GM12878 (cell line): ENCODE data around the gene PRKCE. TPM values are rescaled to one million over a fixed set of nuclear protein-coding genes. Genes with fewer than 3 reads are reported as not detected.

Experiments
- ATF7 ChIP-seq: fragments of 450-650 bp; IDR thresholded peaks from 2 replicates; pipeline ENCODE4 v1.6.1; 2016; ENCODE audit warnings: low read depth, mild to moderate bottlenecking
- CBFB ChIP-seq: IDR thresholded peaks from 2 replicates; pipeline ENCODE4 v1.6.1; 2016; ENCODE audit warnings: antibody characterized with exemption, low read depth
- FOXK2 ChIP-seq: fragments of 450-650 bp; IDR thresholded peaks from 2 replicates; pipeline ENCODE4 v1.6.1; 2017; ENCODE audit warnings: mild to moderate bottlenecking, moderate library complexity
- JUND ChIP-seq: IDR thresholded peaks from 2 replicates; pipeline ENCODE4 v1.6.1; 2012; ENCODE audit warnings: low read depth, mild to moderate bottlenecking, low read length, improper control_type of control experiment, moderate library complexity
- KLF5 ChIP-seq: fragments of 450-650 bp; IDR thresholded peaks from 2 replicates; pipeline ENCODE4 v1.6.1; 2014; ENCODE audit warnings: mild to moderate bottlenecking; ENCODE audit not compliant: partially characterized antibody
- MTA2 ChIP-seq: fragments of 450-650 bp; IDR thresholded peaks from 2 replicates; pipeline ENCODE4 v1.6.1; 2016; ENCODE audit warnings: low read depth, mild to moderate bottlenecking, moderate library complexity
- MXI1 ChIP-seq: fragments of 150-350 bp; IDR thresholded peaks from 2 replicates; pipeline ENCODE4 v1.6.1; 2011; ENCODE audit warnings: low read depth, mild to moderate bottlenecking, inconsistent platforms, low read length, improper control_type of control experiment
- MYB ChIP-seq: fragments of 150-350 bp; IDR thresholded peaks from 2 replicates; pipeline ENCODE4 v1.6.1; 2014; ENCODE audit warnings: mild to moderate bottlenecking, low read depth, low read length, borderline replicate concordance
- NFYB ChIP-seq: IDR thresholded peaks from 2 replicates; pipeline ENCODE4 v1.6.1; 2011; ENCODE audit warnings: low read depth, mild to moderate bottlenecking, low read length, improper control_type of control experiment, moderate library complexity; ENCODE audit not compliant: insufficient read depth
- PAX5 ChIP-seq: IDR thresholded peaks from 2 replicates; pipeline ENCODE4 v1.6.1; 2011; ENCODE audit warnings: low read depth, low read length, borderline replicate concordance
- RCOR1 ChIP-seq: conservative IDR thresholded peaks from 2 replicates; pipeline ENCODE4 v1.6.1; 2012; ENCODE audit warnings: low read depth, low read length, improper control_type of control experiment
- SIN3A ChIP-seq: IDR thresholded peaks from 2 replicates; pipeline ENCODE4 v1.6.1; 2012; ENCODE audit warnings: low read depth, low read length, improper control_type of control experiment
- TCF7 ChIP-seq: IDR thresholded peaks from 2 replicates; pipeline ENCODE4 v1.6.1; 2014; ENCODE audit warnings: antibody characterized with exemption, borderline replicate concordance
- YBX1 ChIP-seq: fragments of 450-650 bp; IDR thresholded peaks from 2 replicates; pipeline ENCODE4 v1.6.1; 2016; ENCODE audit warnings: antibody characterized with exemption
- polyA plus RNA-seq, 11 experiments: library from polyadenylated mRNA; depleted of rRNA in 4 of 11; unstranded in 6 of 11; stranded (reverse) in 5 of 11; fragments of >200 nt; fragmentation: Nextera tagmentation in 4 of 11; fragmentation: Illumina TruSeq in 1 of 11; extraction: Ambion mirVana in 4 of 11; extraction: Trizol in 1 of 11; gene quantifications; 1 replicate in 1 of 11; 2 replicates in 10 of 11; pipeline versions ENCODE4 v1.2.1 to v1.2.3, GENCODE V29; 2011 to 2016; ENCODE audit warnings: inconsistent platforms in 2 of 11, missing spikeins in 2 of 11, low read depth in 1 of 11
- total RNA-seq, 4 experiments: library from RNA; depleted of rRNA in 3 of 4; stranded (reverse); fragments of >200 nt in 3 of 4; fragmentation: Illumina TruSeq in 1 of 4; extraction: Trizol in 1 of 4; gene quantifications; 2 replicates each; pipeline versions ENCODE4 v1.2.1 to v1.2.3, GENCODE V29; 2013 to 2021
- TF ChIP-seq, protein P1 (sequence below): fragments of 450-650 bp; IDR thresholded peaks from 2 replicates; pipeline ENCODE4 v1.6.1; 2017; ENCODE audit warnings: borderline replicate concordance
- TF ChIP-seq, protein P2 (sequence below): fragments of 150-350 bp; IDR thresholded peaks from 2 replicates; pipeline ENCODE4 v1.6.1; 2014; ENCODE audit warnings: mild to moderate bottlenecking, low read depth, low read length
- TF ChIP-seq, protein P3 (sequence below): IDR thresholded peaks from 2 replicates; pipeline ENCODE4 v1.6.1; 2012; ENCODE audit warnings: low read depth, low read length, improper control_type of control experiment
- TF ChIP-seq, protein P4 (sequence below): fragments of 450-650 bp; formaldehyde crosslinking; IDR thresholded peaks from 2 replicates; pipeline ENCODE4 v1.4.0; 2022; ENCODE audit warnings: mild to moderate bottlenecking, moderate library complexity
- TF ChIP-seq, protein P5 (sequence below): fragments of 450-650 bp; IDR thresholded peaks from 2 replicates; pipeline ENCODE4 v1.6.1; 2016; ENCODE audit warnings: mild to moderate bottlenecking
- TF ChIP-seq, protein P6 (sequence below): fragments of 450-650 bp; IDR thresholded peaks from 2 replicates; pipeline ENCODE4 v1.6.1; 2018; ENCODE audit warnings: borderline replicate concordance, mild to moderate bottlenecking; ENCODE audit not compliant: partially characterized antibody

Gene PRKCE
- total and polyA plus RNA-seq, 10 of the 15 experiments (the other 5 are each of a cell fraction or from before 2014, with no cell fraction given): 2.6 to 28.2 (median 11.3) TPM

DNA sequence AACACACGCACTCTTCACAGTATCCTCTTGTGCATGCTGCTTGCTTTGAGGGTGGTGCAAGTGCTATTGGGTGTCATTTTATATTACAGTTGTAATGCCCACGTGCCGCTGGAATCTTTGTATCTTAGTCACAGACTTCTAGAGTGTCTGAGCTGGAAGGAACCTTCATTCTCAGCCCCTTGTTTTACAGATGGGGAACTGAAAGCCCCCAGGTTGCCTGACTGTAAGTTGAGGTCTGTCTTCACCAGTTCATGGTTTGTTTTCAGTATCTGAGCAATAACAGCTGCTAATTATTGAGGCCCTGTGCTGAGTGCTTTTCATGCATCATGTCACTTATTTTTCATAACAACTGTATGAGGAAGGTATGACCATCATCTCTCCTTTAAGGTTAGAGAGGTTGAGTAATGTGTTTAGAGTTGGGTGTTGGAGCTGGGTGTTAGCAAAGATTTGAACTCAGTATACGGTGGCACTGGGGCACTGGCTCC, 77.0 kb downstream of the PRKCE start (continued):
- TF ChIP-seq, protein P1, sequence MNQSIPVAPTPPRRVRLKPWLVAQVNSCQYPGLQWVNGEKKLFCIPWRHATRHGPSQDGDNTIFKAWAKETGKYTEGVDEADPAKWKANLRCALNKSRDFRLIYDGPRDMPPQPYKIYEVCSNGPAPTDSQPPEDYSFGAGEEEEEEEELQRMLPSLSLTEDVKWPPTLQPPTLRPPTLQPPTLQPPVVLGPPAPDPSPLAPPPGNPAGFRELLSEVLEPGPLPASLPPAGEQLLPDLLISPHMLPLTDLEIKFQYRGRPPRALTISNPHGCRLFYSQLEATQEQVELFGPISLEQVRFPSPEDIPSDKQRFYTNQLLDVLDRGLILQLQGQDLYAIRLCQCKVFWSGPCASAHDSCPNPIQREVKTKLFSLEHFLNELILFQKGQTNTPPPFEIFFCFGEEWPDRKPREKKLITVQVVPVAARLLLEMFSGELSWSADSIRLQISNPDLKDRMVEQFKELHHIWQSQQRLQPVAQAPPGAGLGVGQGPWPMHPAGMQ: no peak
- no peak for TF ChIP-seq KLF5
- no peak for TF ChIP-seq SIN3A
- peak; percentile 76; the same call in 1 of the 2 replicates for TF ChIP-seq MXI1
- TF ChIP-seq MYB: peak; percentile 80; the same call in 1 of the 2 replicates
- 0 out of 2 replicates have a peak, but pooled peaks have one; percentile 61 for TF ChIP-seq RCOR1
- TF ChIP-seq CBFB: peak; percentile 92
- peak; percentile 97 for TF ChIP-seq PAX5
- TF ChIP-seq, protein P2, sequence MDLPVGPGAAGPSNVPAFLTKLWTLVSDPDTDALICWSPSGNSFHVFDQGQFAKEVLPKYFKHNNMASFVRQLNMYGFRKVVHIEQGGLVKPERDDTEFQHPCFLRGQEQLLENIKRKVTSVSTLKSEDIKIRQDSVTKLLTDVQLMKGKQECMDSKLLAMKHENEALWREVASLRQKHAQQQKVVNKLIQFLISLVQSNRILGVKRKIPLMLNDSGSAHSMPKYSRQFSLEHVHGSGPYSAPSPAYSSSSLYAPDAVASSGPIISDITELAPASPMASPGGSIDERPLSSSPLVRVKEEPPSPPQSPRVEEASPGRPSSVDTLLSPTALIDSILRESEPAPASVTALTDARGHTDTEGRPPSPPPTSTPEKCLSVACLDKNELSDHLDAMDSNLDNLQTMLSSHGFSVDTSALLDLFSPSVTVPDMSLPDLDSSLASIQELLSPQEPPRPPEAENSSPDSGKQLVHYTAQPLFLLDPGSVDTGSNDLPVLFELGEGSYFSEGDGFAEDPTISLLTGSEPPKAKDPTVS: no peak
- TF ChIP-seq, protein P3, sequence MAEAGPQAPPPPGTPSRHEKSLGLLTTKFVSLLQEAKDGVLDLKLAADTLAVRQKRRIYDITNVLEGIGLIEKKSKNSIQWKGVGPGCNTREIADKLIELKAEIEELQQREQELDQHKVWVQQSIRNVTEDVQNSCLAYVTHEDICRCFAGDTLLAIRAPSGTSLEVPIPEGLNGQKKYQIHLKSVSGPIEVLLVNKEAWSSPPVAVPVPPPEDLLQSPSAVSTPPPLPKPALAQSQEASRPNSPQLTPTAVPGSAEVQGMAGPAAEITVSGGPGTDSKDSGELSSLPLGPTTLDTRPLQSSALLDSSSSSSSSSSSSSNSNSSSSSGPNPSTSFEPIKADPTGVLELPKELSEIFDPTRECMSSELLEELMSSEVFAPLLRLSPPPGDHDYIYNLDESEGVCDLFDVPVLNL: no peak
- no peak for TF ChIP-seq YBX1
- TF ChIP-seq, protein P4, sequence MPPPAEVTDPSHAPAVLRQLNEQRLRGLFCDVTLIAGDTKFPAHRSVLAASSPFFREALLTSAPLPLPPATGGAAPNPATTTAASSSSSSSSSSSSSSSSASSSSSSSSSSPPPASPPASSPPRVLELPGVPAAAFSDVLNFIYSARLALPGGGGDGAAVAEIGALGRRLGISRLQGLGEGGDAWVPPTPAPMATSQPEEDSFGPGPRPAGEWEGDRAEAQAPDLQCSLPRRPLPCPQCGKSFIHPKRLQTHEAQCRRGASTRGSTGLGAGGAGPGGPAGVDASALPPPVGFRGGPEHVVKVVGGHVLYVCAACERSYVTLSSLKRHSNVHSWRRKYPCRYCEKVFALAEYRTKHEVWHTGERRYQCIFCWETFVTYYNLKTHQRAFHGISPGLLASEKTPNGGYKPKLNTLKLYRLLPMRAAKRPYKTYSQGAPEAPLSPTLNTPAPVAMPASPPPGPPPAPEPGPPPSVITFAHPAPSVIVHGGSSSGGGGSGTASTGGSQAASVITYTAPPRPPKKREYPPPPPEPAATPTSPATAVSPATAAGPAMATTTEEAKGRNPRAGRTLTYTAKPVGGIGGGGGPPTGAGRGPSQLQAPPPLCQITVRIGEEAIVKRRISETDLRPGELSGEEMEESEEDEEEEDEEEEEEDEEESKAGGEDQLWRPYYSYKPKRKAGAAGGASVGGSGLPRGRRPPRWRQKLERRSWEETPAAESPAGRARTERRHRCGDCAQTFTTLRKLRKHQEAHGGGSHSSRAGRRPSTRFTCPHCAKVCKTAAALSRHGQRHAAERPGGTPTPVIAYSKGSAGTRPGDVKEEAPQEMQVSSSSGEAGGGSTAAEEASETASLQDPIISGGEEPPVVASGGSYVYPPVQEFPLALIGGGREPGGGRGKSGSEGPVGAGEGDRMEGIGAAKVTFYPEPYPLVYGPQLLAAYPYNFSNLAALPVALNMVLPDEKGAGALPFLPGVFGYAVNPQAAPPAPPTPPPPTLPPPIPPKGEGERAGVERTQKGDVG (CRISPR knock-in tag): no peak
- TF ChIP-seq ATF7: peak; percentile 93
- TF ChIP-seq JUND: peak; percentile 34; the same call in 1 of the 2 replicates
- TF ChIP-seq, protein P5, sequence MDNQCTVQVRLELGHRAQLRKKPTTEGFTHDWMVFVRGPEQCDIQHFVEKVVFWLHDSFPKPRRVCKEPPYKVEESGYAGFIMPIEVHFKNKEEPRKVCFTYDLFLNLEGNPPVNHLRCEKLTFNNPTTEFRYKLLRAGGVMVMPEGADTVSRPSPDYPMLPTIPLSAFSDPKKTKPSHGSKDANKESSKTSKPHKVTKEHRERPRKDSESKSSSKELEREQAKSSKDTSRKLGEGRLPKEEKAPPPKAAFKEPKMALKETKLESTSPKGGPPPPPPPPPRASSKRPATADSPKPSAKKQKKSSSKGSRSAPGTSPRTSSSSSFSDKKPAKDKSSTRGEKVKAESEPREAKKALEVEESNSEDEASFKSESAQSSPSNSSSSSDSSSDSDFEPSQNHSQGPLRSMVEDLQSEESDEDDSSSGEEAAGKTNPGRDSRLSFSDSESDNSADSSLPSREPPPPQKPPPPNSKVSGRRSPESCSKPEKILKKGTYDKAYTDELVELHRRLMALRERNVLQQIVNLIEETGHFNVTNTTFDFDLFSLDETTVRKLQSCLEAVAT: peak; percentile 73
- TF ChIP-seq NFYB: no peak
- peak; percentile 99 for TF ChIP-seq MTA2
- no peak for TF ChIP-seq TCF7
- TF ChIP-seq FOXK2: peak; percentile 35; the same call in 1 of the 2 replicates
- TF ChIP-seq, protein P6, sequence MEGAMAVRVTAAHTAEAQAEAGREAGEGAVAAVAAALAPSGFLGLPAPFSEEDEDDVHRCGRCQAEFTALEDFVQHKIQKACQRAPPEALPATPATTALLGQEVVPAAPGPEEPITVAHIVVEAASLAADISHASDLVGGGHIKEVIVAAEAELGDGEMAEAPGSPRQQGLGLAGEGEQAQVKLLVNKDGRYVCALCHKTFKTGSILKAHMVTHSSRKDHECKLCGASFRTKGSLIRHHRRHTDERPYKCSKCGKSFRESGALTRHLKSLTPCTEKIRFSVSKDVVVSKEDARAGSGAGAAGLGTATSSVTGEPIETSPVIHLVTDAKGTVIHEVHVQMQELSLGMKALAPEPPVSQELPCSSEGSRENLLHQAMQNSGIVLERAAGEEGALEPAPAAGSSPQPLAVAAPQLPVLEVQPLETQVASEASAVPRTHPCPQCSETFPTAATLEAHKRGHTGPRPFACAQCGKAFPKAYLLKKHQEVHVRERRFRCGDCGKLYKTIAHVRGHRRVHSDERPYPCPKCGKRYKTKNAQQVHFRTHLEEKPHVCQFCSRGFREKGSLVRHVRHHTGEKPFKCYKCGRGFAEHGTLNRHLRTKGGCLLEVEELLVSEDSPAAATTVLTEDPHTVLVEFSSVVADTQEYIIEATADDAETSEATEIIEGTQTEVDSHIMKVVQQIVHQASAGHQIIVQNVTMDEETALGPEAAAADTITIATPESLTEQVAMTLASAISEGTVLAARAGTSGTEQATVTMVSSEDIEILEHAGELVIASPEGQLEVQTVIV: no peak
